Breast epithelium (tissue), 3 donors: ENCODE data around the gene ARMH1.

ENCODE experiments used
- POLR2AphosphoS5 ChIP-seq, 3 donors: sonication (generic); formaldehyde crosslinking; IDR thresholded peaks; one replicate each; pipeline ENCODE4 v1.6.1; 2017; ENCODE audit warnings: antibody characterized with exemption in 3 of 3
- TF ChIP-seq, protein P1 (sequence below), 3 donors: fragments of 450-650 bp; IDR thresholded peaks; one replicate each; pipeline ENCODE4 v1.5.1; 2016 to 2017; ENCODE audit warnings: antibody characterized with exemption in 3 of 3, mild to moderate bottlenecking in 3 of 3, moderate library complexity in 3 of 3

DNA sequence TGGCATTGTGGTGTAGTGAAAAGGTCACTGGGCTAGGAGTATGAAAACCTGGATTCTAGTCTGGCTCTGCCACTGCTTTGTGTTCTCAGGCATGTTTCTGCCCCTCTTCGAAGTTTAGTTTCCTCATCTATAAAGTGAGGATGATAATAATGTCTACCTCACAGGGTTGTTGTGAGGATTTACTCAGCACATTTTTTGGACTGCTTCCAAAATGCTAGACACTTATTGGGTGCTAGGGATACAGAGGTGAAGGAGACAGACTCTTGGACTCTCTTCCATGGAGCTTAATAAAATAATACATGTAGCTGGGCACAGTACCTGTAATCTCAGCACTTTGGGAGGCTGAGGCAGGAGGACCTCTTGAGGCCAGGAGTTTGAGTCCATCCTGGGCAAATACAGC lies 68.7 kb downstream of the ARMH1 start:
- TF ChIP-seq, protein P1, sequence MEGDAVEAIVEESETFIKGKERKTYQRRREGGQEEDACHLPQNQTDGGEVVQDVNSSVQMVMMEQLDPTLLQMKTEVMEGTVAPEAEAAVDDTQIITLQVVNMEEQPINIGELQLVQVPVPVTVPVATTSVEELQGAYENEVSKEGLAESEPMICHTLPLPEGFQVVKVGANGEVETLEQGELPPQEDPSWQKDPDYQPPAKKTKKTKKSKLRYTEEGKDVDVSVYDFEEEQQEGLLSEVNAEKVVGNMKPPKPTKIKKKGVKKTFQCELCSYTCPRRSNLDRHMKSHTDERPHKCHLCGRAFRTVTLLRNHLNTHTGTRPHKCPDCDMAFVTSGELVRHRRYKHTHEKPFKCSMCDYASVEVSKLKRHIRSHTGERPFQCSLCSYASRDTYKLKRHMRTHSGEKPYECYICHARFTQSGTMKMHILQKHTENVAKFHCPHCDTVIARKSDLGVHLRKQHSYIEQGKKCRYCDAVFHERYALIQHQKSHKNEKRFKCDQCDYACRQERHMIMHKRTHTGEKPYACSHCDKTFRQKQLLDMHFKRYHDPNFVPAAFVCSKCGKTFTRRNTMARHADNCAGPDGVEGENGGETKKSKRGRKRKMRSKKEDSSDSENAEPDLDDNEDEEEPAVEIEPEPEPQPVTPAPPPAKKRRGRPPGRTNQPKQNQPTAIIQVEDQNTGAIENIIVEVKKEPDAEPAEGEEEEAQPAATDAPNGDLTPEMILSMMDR (IDR thresholded peaks at IDR 0.05), result no peak
- no peak for TF ChIP-seq POLR2AphosphoS5 (IDR thresholded peaks at IDR 0.05)
